ENCODE measurements around the gene RETREG3. TPM values are rescaled to one million over a fixed set of nuclear protein-coding genes. Genes with fewer than 3 reads are reported as not detected.
"Not testable (repeated sequence)": the region's sequence is repeated elsewhere in the genome, so short reads cannot be mapped to it uniquely, and the experiment has no call there.

The RETREG3 gene
- total RNA-seq, 1 donor from 2014 or later: 63.9 TPM

GRCh38 chr17:42613699-42614295 is 4.6 kb upstream of the RETREG3 start:
- DNase-seq (ENCODE audit: low spot score): peak; percentile 82

DNA sequence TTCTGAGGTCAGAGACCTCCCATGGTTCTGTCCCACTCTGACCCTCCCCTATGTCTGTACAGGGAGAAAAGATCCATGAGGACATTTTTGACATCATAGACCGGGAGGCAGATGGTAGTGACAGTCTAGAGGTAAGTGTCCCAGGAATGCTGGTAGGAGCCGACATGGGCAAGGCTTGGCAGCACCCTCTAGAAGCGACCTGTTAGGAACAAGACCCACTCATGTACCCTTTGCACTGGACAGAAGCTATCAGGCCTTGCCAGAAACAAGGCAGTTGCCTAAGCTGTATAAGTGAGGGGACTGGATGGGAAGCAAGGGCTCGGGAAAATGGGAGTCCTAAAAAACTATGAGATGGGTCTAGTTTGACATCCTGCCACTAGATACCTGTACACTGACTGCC is 2.8 kb upstream of the RETREG3 start:
- DNase-seq (ENCODE audit: low spot score): no peak

GRCh38 chr17:42609814-42610801 is 934 bp upstream of the RETREG3 start:
- DNase-seq (ENCODE audit: low spot score): not testable (repeated sequence)

DNA sequence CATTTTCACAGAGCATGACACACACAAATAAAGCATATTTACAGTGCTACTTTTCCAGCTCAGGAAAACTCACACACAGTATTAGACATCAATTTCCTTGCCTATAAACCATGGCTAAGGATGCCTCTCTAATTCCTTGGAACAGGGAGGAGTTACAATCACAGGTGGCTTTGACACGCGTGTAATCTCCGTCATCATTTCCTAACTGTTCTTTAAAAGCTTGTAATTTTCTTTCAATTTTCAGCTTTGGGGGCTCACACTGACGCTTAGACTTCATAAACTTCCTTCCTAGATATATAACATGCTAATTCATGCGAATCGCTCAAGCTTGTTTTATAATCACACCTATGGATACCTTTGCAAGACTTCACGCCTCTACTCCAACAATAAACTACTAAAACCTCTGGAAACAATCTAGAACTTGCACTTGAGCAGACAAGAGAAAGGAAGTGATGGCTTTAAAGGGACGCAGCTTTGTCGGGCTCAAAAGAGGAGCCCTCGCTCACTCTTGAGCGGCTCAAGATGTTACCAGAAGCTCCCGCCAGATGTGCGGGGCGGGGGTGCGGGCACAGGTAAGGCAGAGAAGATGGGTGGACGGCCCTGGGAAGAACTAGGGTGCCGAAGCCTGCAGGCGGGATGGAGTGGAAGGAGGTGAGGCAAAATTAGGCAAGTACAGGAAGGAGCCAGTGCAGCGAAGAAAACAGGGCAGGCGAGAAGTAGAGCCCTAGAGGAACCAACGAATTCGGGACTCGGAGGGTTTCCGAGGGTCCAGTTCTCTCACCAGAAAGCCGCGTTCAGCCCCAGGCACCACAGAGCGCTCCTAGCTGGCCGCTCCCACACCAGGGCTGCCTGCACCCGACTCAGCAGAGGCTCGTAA is 631 bp downstream of the RETREG3 start:
- DNase-seq (ENCODE audit: low spot score): no peak

DNA sequence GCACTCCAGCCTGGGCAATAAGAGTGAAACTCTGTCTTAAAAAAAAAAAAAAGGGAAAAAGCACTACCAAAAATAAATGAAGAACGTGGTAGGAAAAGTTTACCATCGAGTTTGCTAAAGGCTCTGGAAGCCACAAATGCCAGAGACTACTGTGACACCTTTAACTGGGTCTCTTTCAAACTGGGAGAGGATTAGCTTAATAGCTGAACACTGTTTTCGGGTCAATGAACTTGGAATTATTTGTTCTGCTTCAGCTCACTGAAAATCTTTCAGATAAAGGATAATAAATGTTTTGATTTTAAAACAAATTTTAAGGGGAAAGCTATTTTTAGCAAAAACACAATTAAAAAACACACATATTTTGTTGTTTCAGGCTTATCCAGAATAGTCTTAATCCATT is 1.4 kb downstream of the RETREG3 start:
- no peak for DNase-seq (ENCODE audit: low spot score)

DNA sequence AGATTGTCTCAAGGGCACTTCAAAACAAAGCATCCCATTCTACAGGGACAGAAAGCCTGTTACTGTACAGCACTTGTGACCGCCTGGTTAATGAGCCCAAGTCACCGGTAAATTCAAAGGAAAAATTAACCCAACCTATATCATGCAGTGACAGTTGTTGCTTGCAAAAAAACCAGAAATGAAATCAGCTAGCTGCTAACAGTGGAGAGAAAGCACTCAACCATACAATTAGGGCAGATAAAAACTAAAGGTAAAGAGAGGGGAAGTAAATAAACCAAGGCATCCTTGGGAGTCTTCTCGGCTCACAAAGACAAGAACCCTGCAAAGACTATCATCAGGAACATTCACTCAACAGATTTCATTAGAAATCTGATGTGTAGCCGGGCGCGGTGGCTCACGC is 5.9 kb downstream of the RETREG3 start:
- DNase-seq (ENCODE audit: low spot score): no peak

DNA sequence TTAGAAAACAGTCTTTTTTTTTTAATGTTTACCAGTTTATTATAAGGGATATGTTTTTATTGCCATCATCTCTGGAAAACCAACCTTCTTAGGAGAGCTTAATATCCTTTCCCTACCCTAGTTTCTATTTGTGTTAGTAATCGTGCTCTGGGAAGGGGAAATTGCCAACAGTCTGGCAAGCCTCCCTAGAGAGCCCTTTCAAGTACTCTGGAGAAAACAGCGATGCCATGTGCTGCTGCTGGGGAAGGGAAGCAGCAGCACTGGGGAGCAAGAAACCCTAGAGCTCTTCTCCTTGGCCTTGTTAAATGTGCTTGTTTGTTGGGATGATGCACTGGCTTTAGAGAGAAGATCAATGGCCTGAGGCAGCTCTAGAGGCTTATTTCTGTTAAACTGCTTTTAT is 10.3 kb downstream of the RETREG3 start:
- no peak for DNase-seq (ENCODE audit: low spot score)

DNA sequence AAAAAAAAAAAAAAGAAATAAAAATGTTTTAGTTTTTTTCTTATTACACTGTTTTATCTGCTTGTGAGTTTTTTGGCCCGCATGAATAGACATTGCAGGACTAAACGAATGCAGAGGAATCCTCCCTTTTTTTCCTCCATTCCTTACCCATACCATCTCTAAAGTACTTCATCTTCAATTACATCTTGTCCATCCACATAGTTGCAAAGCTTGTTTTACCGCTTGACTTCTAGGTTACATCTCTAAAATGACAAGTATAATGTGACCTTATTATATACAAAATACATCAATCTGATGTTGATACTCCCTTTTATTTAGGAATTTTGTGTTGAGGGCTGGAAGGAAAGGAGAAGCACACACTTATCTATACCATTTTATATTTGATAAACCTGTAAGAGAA is 12.8 kb downstream of the RETREG3 start:
- DNase-seq (ENCODE audit: low spot score): no peak

- no peak for DNase-seq (ENCODE audit: low spot score)
These were observed 17.8 kb downstream of the RETREG3 start for GRCh38 chr17:42591411-42591810.

GRCh38 chr17:42590886-42591285 is 18.3 kb downstream of the RETREG3 start:
- DNase-seq (ENCODE audit: low spot score): no peak

GRCh38 chr17:42586514-42587230 is 22.5 kb downstream of the RETREG3 start:
- DNase-seq (ENCODE audit: low spot score): no peak

GRCh38 chr17:42585353-42585752 is 23.8 kb downstream of the RETREG3 start:
- DNase-seq (ENCODE audit: low spot score): no peak

GRCh38 chr17:42584880-42585279 is 24.3 kb downstream of the RETREG3 start:
- DNase-seq (ENCODE audit: low spot score): no peak

DNA sequence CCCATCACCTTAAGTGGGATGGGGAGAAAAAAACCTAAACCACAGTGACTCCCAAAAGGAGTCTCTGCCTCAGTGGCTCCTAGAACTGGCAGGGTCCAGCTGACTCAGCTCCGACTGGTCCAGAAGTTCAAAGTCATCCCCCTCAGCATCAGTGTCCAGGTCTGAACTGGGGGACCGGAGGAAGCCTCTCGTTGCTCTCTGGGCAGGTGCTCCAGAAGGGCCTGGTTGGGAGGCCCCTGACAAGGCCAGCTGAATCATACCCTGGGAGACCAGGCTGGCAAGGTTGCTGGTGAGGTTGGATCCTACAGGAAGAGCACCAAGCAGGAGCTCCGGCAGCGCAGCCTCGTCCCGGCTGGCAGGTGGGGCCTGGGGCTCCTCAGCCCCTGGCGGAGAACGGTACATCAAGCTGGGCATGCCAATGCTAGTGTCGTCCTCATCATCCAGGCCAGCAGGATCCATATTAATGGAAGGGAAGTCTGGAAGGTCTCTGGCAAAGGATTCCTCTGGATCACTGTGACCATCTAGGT is 27.4 kb downstream of the RETREG3 start:
- no peak for DNase-seq (ENCODE audit: low spot score)

- no peak for DNase-seq (ENCODE audit: low spot score)
These were observed 29.2 kb downstream of the RETREG3 start for GRCh38 chr17:42579794-42580551.

DNA sequence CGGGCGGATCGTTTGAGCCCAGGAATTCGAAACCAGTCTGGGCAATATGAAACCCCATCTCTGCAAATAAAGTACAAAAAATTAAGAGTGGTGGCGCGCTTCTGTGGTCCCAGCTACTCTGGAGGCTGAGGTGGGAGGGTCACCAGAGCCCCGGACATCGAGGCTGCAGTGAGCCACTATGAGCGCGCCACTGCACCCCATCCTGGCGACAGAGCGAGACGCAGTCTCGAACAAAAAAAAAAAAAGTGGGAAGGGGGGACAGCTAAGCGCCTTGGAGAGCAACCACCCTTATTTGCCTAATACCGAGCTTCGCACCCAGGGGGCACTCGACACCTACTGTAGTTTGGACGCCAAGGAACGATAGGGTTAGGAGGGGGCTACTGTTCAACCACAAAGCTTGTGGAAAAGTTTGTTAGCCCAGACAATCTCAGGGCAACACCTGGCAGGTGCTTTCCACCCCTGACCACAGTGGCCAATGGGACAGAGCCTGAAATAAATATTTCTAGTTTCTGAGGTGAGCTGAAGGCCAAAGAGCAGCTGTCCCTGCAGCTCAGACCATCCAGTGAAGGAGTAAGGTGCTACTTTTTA is 30.8 kb downstream of the RETREG3 start:
- DNase-seq (ENCODE audit: low spot score): no peak

GRCh38 chr17:42577532-42578281 is 31.5 kb downstream of the RETREG3 start, which contains the start of gene PSMC3IP:
TSS of gene PSMC3IP (minus strand) at chr17:42577729. CDS start at chr17:42577686, 43 bp downstream.
- peak; percentile 98 for DNase-seq (ENCODE audit: low spot score)

DNA sequence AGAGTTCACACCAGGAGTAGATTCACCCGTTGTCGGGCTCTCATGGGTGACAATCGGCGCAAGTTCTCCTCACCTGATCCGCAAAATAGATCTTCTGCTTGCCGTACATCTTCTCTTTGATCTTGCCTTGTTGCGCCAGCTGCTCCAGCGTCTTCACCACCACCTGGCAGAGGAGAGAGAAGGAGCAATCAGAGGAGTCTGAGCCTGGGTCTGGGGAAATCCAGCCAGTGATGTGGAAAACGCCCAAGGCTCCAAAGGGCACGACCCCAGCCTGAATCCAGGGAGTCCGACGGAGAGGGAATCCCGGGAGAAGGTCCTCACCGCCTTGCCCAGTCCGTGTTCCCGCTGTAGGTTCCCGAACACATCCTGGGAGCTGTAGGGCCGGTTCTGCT is 32.0 kb downstream of the RETREG3 start:
- no peak for DNase-seq (ENCODE audit: low spot score)

- no peak for DNase-seq (ENCODE audit: low spot score)
These were observed 34.7 kb downstream of the RETREG3 start for GRCh38 chr17:42574463-42574862.
